Kidney epithelial cell (primary cell): ENCODE measurements around the gene CLPSL2. TPM values are rescaled to one million over a fixed set of nuclear protein-coding genes. Genes with fewer than 3 reads are reported as not detected.

Experiments used
- DNase-seq: peaks from one replicate; pipeline ENCODE4 v3.0.0-alpha.2; 2010; ENCODE audit warnings: low read depth
- H3K27me3 ChIP-seq: 2 replicates; pipeline ENCODE4 v1.6.0; 2011; ENCODE audit warnings: low read length; ENCODE audit not compliant: control insufficient read depth, insufficient read depth
- H3K36me3 ChIP-seq: 2 replicates; pipeline ENCODE4 v1.5.1; 2011; ENCODE audit warnings: low read length; ENCODE audit not compliant: control insufficient read depth, insufficient read depth
- H3K4me3 ChIP-seq: 2 replicates; pipeline ENCODE4 v1.5.1; 2011; ENCODE audit warnings: low read depth, mild to moderate bottlenecking, control low read depth, low read length
- CTCF ChIP-seq: IDR thresholded peaks from 2 replicates; pipeline ENCODE4 v1.5.1; 2011; ENCODE audit warnings: mild to moderate bottlenecking, moderate library complexity, low read length, control low read depth, inconsistent platforms; ENCODE audit not compliant: insufficient read depth, poor library complexity, severe bottlenecking
- total RNA-seq: library from RNA; depleted of rRNA; stranded (reverse); fragments of >200 nt; gene quantifications from 2 replicates; pipeline ENCODE4 v1.2.3, GENCODE V29; 2015

The CLPSL2 gene
- total RNA-seq, 1 donor from 2014 or later = not detected

- Histone ChIP-seq H3K4me3 (no peak overlapping the region), H3K27me3 (no peaks in the 10 kb centered on the region), H3K36me3 (no peaks in the 10 kb centered on the region)
- TF ChIP-seq CTCF = no peak
- no peak for DNase-seq
These were observed 30.9 kb upstream of the CLPSL2 start for GRCh38 chr6:35745509-35745908.

GRCh38 chr6:35746516-35746915 lies 29.9 kb upstream of the CLPSL2 start:
- H3K36me3 ChIP-seq = no peaks in the 10 kb centered on the region
- H3K27me3 ChIP-seq = no peaks in the 10 kb centered on the region
- H3K4me3 ChIP-seq = no peak overlapping the region
- TF ChIP-seq CTCF = no peak
- no peak for DNase-seq

- no peak for DNase-seq
- H3K4me3 ChIP-seq = no peak overlapping the region
- H3K36me3 ChIP-seq = no peaks in the 10 kb centered on the region
- no peaks in the 10 kb centered on the region for H3K27me3 ChIP-seq
- no peak for TF ChIP-seq CTCF
These were observed 28.5 kb upstream of the CLPSL2 start for GRCh38 chr6:35747877-35748276.

- no peak overlapping the region for H3K4me3 ChIP-seq
- TF ChIP-seq CTCF = no peak
- no peaks in the 10 kb centered on the region for H3K36me3 ChIP-seq
- no peak for DNase-seq
- H3K27me3 ChIP-seq = no peaks in the 10 kb centered on the region
These were observed 25.8 kb upstream of the CLPSL2 start for GRCh38 chr6:35750557-35750956.

- H3K27me3 ChIP-seq = no peaks in the 10 kb centered on the region
- no peak for DNase-seq
- H3K36me3 ChIP-seq = no peaks in the 10 kb centered on the region
- no peak overlapping the region for H3K4me3 ChIP-seq
- TF ChIP-seq CTCF = no peak
These were observed 24.8 kb upstream of the CLPSL2 start for GRCh38 chr6:35751594-35751993.

GRCh38 chr6:35752330-35752729 lies 24.1 kb upstream of the CLPSL2 start:
- DNase-seq = no peak
- TF ChIP-seq CTCF = no peak

More at GRCh38 chr6:35752330-35752729, 24.1 kb upstream of the CLPSL2 start:
- H3K4me3 ChIP-seq = no peak overlapping the region
- H3K36me3 ChIP-seq = no peaks in the 10 kb centered on the region
- no peaks in the 10 kb centered on the region for H3K27me3 ChIP-seq
